Measurements from ENCODE around the gene WDR37.

WDR37 gene

GRCh38 chr10:1172256-1172984, 116.2 kb downstream of the WDR37 start:
- DNase-seq, result no peak

DNA sequence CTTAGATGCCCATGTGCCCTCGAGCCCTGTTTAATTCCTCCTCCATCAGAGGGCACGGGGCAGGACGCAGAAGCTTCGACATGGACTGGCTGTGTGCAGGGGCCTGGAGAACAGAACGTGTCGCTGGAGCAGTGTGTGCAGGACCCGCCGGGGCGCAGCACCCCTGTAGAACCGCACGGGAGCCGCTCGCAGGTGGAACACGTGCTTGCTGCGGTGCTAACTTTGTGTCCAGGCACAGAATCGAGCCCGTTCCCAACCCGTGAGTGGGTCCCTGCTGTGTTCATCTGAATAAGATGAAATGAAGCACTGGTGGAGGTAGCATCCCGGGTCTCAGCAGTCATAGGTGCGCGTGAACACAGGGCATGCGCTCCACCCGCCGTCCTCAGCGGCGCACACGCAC, 116.9 kb downstream of the WDR37 start:
- DNase-seq, result no peak

DNA sequence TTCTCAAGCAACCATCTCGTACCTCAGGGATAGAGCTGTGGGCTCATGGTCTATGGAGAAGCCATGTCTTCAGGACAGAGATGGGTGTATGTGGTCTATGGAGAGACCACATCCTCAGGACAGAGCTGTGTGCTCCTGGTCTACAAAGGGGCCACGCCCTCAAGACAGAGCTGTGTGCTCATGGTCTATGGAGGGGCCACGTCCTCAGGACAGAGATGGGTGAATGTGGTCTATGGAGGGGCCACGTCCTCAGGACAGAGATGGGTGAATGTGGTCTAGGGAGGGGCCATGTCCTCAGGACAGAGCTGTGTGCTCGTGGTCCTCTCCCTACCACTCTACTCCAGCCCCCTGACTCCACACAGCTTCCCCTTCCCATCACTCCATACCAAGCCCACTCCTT, 117.8 kb downstream of the WDR37 start:
- no peak for DNase-seq

GRCh38 chr10:1175956-1176565, 119.9 kb downstream of the WDR37 start:
- DNase-seq, result no peak

- no peak for DNase-seq
These were observed 121.8 kb downstream of the WDR37 start for GRCh38 chr10:1177936-1178335.

GRCh38 chr10:1178506-1178905, 122.3 kb downstream of the WDR37 start:
- no peak for DNase-seq

DNA sequence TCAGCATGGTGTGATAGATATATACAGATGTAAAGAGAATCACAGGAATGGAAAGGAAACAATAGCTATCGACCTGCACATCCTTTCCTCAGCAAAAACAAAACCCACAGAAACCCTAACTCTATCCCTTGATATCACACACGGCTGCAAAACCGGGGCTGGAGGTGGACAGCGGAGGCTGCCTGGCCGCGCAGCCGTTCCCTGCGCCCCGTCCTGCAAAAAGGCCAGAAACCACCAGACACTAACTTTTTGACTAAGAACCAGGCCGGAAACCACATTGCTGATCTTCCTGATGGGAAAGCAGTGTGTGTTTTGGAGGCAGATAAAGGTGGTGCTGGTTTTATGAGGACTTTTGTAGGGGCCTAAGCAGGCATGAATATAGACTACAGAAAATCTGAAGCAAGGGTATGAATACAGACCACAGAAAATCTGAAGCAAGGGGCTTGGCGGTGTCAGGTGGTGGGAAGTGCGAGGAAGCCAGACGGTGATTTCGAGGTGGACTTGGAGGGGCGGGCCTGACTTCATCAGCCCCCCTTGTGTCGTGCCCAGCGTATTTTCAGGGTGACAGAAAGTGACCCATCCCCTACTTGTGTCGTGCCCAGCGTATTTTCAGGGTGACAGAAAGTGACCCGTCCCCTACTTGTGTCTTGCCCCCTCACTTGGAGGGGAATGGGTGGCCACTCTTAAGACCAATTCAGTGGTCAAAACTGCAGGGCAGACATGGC, 123.3 kb downstream of the WDR37 start:
- DNase-seq, result no peak

- DNase-seq, result no peak
These were observed 124.0 kb downstream of the WDR37 start for GRCh38 chr10:1180071-1180730.

DNA sequence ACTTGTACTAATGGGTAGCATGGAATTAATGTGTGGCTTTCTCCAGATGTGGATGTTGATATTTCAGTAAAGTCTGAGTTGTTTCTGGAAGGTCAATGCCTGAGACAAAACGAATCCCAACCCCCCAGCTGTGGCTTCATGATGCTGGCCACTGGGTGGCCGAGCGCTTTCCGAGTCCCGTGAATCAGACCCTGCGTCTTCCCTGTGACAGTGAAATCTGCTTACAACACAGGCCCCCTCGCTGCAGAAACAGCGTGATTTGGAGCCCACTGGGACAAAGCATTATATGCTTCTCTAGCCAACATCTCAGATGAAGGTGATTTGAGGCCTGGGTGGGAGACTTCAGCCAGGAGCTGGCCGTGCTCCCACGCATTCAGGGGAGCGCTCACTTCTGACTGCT, 124.7 kb downstream of the WDR37 start:
- DNase-seq, result no peak

All from NCI-H1092 (cell line).